NCI-H226 (cell line): ENCODE measurements around the gene MUS81.
"Not testable (repeated sequence)": the region's sequence is repeated elsewhere in the genome, so short reads cannot be mapped to it uniquely, and the experiment has no call there.

Experiments
- DNase-seq: peaks from one replicate; pipeline ENCODE4 v3.0.0-alpha.2; 2015

MUS81 gene

GRCh38 chr11:65848693-65849092, 11.5 kb upstream of the MUS81 start:
- not testable (repeated sequence) for DNase-seq

- DNase-seq = no peak
Observed at GRCh38 chr11:65849366-65849765, 10.9 kb upstream of the MUS81 start.

- no peak for DNase-seq
Observed at GRCh38 chr11:65849771-65850216, 10.4 kb upstream of the MUS81 start.

- no peak for DNase-seq
Observed at GRCh38 chr11:65850217-65851082, 9.8 kb upstream of the MUS81 start.

GRCh38 chr11:65851083-65851579, 9.1 kb upstream of the MUS81 start:
- DNase-seq = no peak

- no peak for DNase-seq
Observed at GRCh38 chr11:65851811-65852507, 8.3 kb upstream of the MUS81 start.

GRCh38 chr11:65852508-65853245, 7.6 kb upstream of the MUS81 start:
- no peak for DNase-seq

GRCh38 chr11:65853246-65853979, 6.8 kb upstream of the MUS81 start:
- no peak for DNase-seq

- no peak for DNase-seq
Observed at GRCh38 chr11:65854161-65854592, 6.1 kb upstream of the MUS81 start.

- no peak for DNase-seq
Observed at GRCh38 chr11:65854852-65855837, 5.1 kb upstream of the MUS81 start.

GRCh38 chr11:65855927-65856363, 4.3 kb upstream of the MUS81 start:
- DNase-seq = no peak

GRCh38 chr11:65856689-65857499, 3.3 kb upstream of the MUS81 start:
- peak; percentile 68 for DNase-seq

GRCh38 chr11:65857500-65857852, 2.8 kb upstream of the MUS81 start:
- DNase-seq = peak; percentile 44

- DNase-seq = peak; percentile 99
Observed at GRCh38 chr11:65857853-65858680, 2.2 kb upstream of the MUS81 start, which contains the start of gene CFL1. TSS of gene CFL1 (minus strand) at chr11:65858180. CDS start at chr11:65858099, 81 bp downstream.

- DNase-seq = no peak
Observed at GRCh38 chr11:65858681-65859087, 1.5 kb upstream of the MUS81 start.

- peak; percentile 98 for DNase-seq
Observed at GRCh38 chr11:65859095-65859811, 980 bp upstream of the MUS81 start.

- no peak for DNase-seq
Observed at GRCh38 chr11:65859812-65860277, 388 bp upstream of the MUS81 start.

- DNase-seq = no peak
Observed at GRCh38 chr11:65861165-65861505, 902 bp downstream of the MUS81 start.
